Body of pancreas (tissue), 4 donors: Measurements from ENCODE around the gene AKAP17A.

Experiments
- CTCF ChIP-seq, 7 experiments: fragments of 450-650 bp in 4 of 7; fragments of 200-600 bp in 3 of 7; sonication (generic) in 3 of 7; IDR thresholded peaks; one replicate each; pipeline ENCODE4 v1.5.1; 2016 to 2019; ENCODE audit warnings: antibody characterized with exemption in 7 of 7
- POLR2A ChIP-seq, 3 donors: fragments of 450-650 bp; IDR thresholded peaks; one replicate each; pipeline ENCODE4 v1.6.1; 2016; ENCODE audit warnings: antibody characterized with exemption in 3 of 3, mild to moderate bottlenecking in 2 of 3

GRCh38 chrX:1609762-1610161, 18.4 kb downstream of the AKAP17A start:
- TF ChIP-seq POLR2A (IDR thresholded peaks at IDR 0.05) (no peak), CTCF (IDR thresholded peaks at IDR 0.05) (no peak)
